H9 (cell line): ENCODE data around the gene TFF1. TPM values are rescaled to one million over a fixed set of nuclear protein-coding genes. Genes with fewer than 3 reads are reported as not detected.

Experiments used
- DNase-seq: peaks from one replicate; pipeline ENCODE4 v3.0.0-alpha.2; 2017
- H2AFZ ChIP-seq: one replicate; pipeline ENCODE4 v1.6.1; 2013; ENCODE audit warnings: mild to moderate bottlenecking, low read length, control low read depth, moderate library complexity
- H2AK5ac ChIP-seq: 2 replicates; pipeline ENCODE4 v1.6.1; 2013; ENCODE audit warnings: low read length, control low read depth, mixed read lengths; ENCODE audit not compliant: insufficient read length
- H2BK120ac ChIP-seq: one replicate; pipeline ENCODE4 v1.6.1; 2013; ENCODE audit warnings: low read depth, mild to moderate bottlenecking, low read length, control low read depth, inconsistent platforms; ENCODE audit not compliant: poor library complexity, severe bottlenecking
- H2BK12ac ChIP-seq: 2 replicates; pipeline ENCODE4 v1.6.1; 2013; ENCODE audit warnings: low read length, control low read depth, mixed read lengths, low read depth; ENCODE audit not compliant: insufficient read length
- H2BK15ac ChIP-seq: 2 replicates; pipeline ENCODE4 v1.6.1; 2013; ENCODE audit warnings: low read depth, low read length, control low read depth
- H2BK20ac ChIP-seq: one replicate; pipeline ENCODE4 v1.6.1; 2013; ENCODE audit warnings: low read depth, mild to moderate bottlenecking, low read length, control low read depth, inconsistent platforms; ENCODE audit not compliant: poor library complexity, severe bottlenecking
- H2BK5ac ChIP-seq: 2 replicates; pipeline ENCODE4 v1.6.1; 2013; ENCODE audit warnings: low read length, control low read depth, mixed read lengths; ENCODE audit not compliant: insufficient read length
- H3K14ac ChIP-seq: 2 replicates; pipeline ENCODE4 v1.6.1; 2013; ENCODE audit warnings: low read length, control low read depth; ENCODE audit not compliant: insufficient read depth
- H3K18ac ChIP-seq: 2 replicates; pipeline ENCODE4 v1.6.1; 2013; ENCODE audit warnings: low read depth, mild to moderate bottlenecking, mixed read lengths, low read length, control low read depth; ENCODE audit not compliant: insufficient read length
- H3K23ac ChIP-seq: 2 replicates; pipeline ENCODE4 v1.6.1; 2013; ENCODE audit warnings: low read length, control low read depth, mixed read lengths, low read depth; ENCODE audit not compliant: insufficient read length
- H3K23me2 ChIP-seq: 2 replicates; pipeline ENCODE4 v1.6.1; 2013; ENCODE audit warnings: low read depth, mild to moderate bottlenecking, mixed read lengths, low read length, control low read depth; ENCODE audit not compliant: insufficient read length, poor library complexity, severe bottlenecking
- H3K27ac ChIP-seq: 2 replicates; pipeline ENCODE4 v1.5.1; 2013; ENCODE audit warnings: low read length, control low read depth, mixed read lengths, low read depth; ENCODE audit not compliant: insufficient read length
- H3K27me3 ChIP-seq: 2 replicates; pipeline ENCODE4 v1.6.1; 2013; ENCODE audit warnings: low read length, control low read depth, inconsistent platforms; ENCODE audit not compliant: insufficient read depth
- H3K4ac ChIP-seq: 2 replicates; pipeline ENCODE4 v1.6.1; 2013; ENCODE audit warnings: low read depth, mild to moderate bottlenecking, control low read depth, inconsistent platforms, low read length, moderate library complexity
- H3K4me1 ChIP-seq: 2 replicates; pipeline ENCODE4 v1.6.1; 2013; ENCODE audit warnings: low read length, control low read depth, inconsistent platforms; ENCODE audit not compliant: insufficient read depth
- H3K4me2 ChIP-seq: 2 replicates; pipeline ENCODE4 v1.6.1; 2013; ENCODE audit warnings: low read length, control low read depth, mixed read lengths; ENCODE audit not compliant: insufficient read length, insufficient read depth
- H3K56ac ChIP-seq: 2 replicates; pipeline ENCODE4 v1.6.1; 2013; ENCODE audit warnings: low read depth, mild to moderate bottlenecking, mixed read lengths, low read length, control low read depth; ENCODE audit not compliant: insufficient read length
- H3K79me1 ChIP-seq: 2 replicates; pipeline ENCODE4 v1.6.1; 2013; ENCODE audit warnings: low read depth, mild to moderate bottlenecking, moderate library complexity, low read length, control low read depth, inconsistent platforms; ENCODE audit not compliant: insufficient read depth, poor library complexity, severe bottlenecking
- H3K79me2 ChIP-seq: 2 replicates; pipeline ENCODE4 v1.6.1; 2013; ENCODE audit warnings: low read length, control low read depth, inconsistent platforms; ENCODE audit not compliant: insufficient read depth
- H3K9ac ChIP-seq: 2 replicates; pipeline ENCODE4 v1.6.1; 2013; ENCODE audit warnings: low read length, control low read depth, mixed read lengths; ENCODE audit not compliant: insufficient read length; ENCODE audit errors: extremely low read depth
- H3K9me3 ChIP-seq: one replicate; pipeline ENCODE4 v1.6.1; 2013; ENCODE audit warnings: low read depth, low read length, inconsistent platforms; ENCODE audit not compliant: control insufficient read depth
- H3T11ph ChIP-seq: one replicate; pipeline ENCODE4 v1.6.1; 2013; ENCODE audit warnings: mild to moderate bottlenecking, low read length, control low read depth, inconsistent platforms
- H4K20me1 ChIP-seq: one replicate; pipeline ENCODE4 v1.6.1; 2013; ENCODE audit not compliant: control insufficient read depth, insufficient read length, insufficient read depth
- H4K5ac ChIP-seq: 2 replicates; pipeline ENCODE4 v1.6.1; 2013; ENCODE audit warnings: low read depth, mild to moderate bottlenecking, mixed read lengths, low read length, control low read depth; ENCODE audit not compliant: insufficient read length
- H4K8ac ChIP-seq: replicated peaks from 2 replicates; pipeline ENCODE4 v1.6.1; 2013; ENCODE audit warnings: low read length, control low read depth, mixed read lengths, low read depth; ENCODE audit not compliant: insufficient read length
- H4K91ac ChIP-seq: 2 replicates; pipeline ENCODE4 v1.6.1; 2013; ENCODE audit warnings: low read depth, mild to moderate bottlenecking, moderate library complexity, mixed read lengths, low read length, control low read depth; ENCODE audit not compliant: insufficient read length
- H3K27ac Mint-ChIP-seq, 3 experiments: 2 replicates in 2 of 3; 3 replicates in 1 of 3; pipeline ENCODE4 v1.8.0; 2020 to 2021; ENCODE audit warnings: mixed read lengths in 3 of 3, mild to moderate bottlenecking in 1 of 3, moderate library complexity in 1 of 3
- H3K27me3 Mint-ChIP-seq: 2 replicates; pipeline ENCODE4 v1.8.0; 2021; ENCODE audit warnings: low read depth, mild to moderate bottlenecking, moderate library complexity, mixed read lengths
- H3K36me3 Mint-ChIP-seq, 3 experiments: 2 replicates in 2 of 3; 3 replicates in 1 of 3; pipeline ENCODE4 v1.8.0; 2020 to 2021; ENCODE audit warnings: low read depth in 3 of 3, mixed read lengths in 3 of 3; ENCODE audit not compliant: insufficient read depth in 1 of 3
- H3K4me1 Mint-ChIP-seq, 2 experiments: 2 replicates each; pipeline ENCODE4 v1.8.0; 2020; ENCODE audit warnings: mixed read lengths in 2 of 2
- H3K4me3 Mint-ChIP-seq, 2 experiments: 2 replicates in 1 of 2; 3 replicates in 1 of 2; pipeline ENCODE4 v1.8.0; 2020 to 2021; ENCODE audit warnings: mild to moderate bottlenecking in 2 of 2, mixed read lengths in 2 of 2, moderate library complexity in 1 of 2
- H3K9me3 Mint-ChIP-seq, 2 experiments: 2 replicates in 1 of 2; 3 replicates in 1 of 2; pipeline ENCODE4 v1.8.0; 2020; ENCODE audit warnings: mild to moderate bottlenecking in 2 of 2, mixed read lengths in 2 of 2, moderate library complexity in 1 of 2
- CTCF ChIP-seq: fragments of 200-600 bp; sonication (generic); conservative IDR thresholded peaks from 3 replicates; pipeline ENCODE4 v1.8.0; 2021; ENCODE audit warnings: antibody characterized with exemption, mild to moderate bottlenecking
- WGBS: extraction: QIAGEN DNeasy Blood & Tissue Kit; methylation state at CpG from one replicate; pipeline ENCODE4 v1.1.7; 2013; ENCODE audit warnings: missing lambda C conversion rate, low lambda C conversion rate, mixed read lengths; ENCODE audit not compliant: insufficient read length; ENCODE audit errors: extremely low coverage; 5-methylcytosine and 5-hydroxymethylcytosine counted together
- total RNA-seq: library from RNA; stranded (reverse); gene quantifications from 2 replicates; pipeline ENCODE4 v1.2.1, GENCODE V29; 2021

Gene TFF1
- total RNA-seq, 1 experiment from 2014 or later, result not detected

GRCh38 chr21:42332557-42333317 lies 33.6 kb downstream of the TFF1 start:
- Histone ChIP-seq H3K4me2 (no peak overlapping the region), H3K27me3 (no peaks in the 10 kb centered on the region), H3K23me2 (no peaks in the 10 kb centered on the region), H3K9ac (no peak overlapping the region), H4K20me1 (no peaks in the 10 kb centered on the region), H3K79me2 (no peaks in the 10 kb centered on the region), H4K5ac (no peak overlapping the region), H2BK15ac (no peak overlapping the region), H3T11ph (no peak overlapping the region), H3K79me1 (no peaks in the 10 kb centered on the region), H3K56ac (no peak overlapping the region), H3K4ac (no peak overlapping the region), H3K27ac (no peak overlapping the region), H3K9me3 (peaks cover 23% of the 10 kb centered on the region), H2BK20ac (no peak overlapping the region), H3K4me1 (peaks cover 5% of the 10 kb centered on the region; the same call in 1 of the 2 replicates), H2AFZ (no peak overlapping the region), H3K18ac (no peak overlapping the region), H4K91ac (no peak overlapping the region), H2BK120ac (no peak overlapping the region), H3K23ac (no peak overlapping the region), H2BK12ac (no peak overlapping the region), H4K8ac (no peak overlapping the region), H2BK5ac (no peak overlapping the region), H2AK5ac (no peak overlapping the region), H3K14ac (no peak overlapping the region)
- DNase-seq, result no peak
- WGBS, result no CpG with 5 or more reads among the region's 5 CpGs
- no peak for TF ChIP-seq CTCF
- Mint-ChIP-seq H3K36me3 (peaks cover 24 to 37% (median 24%) of the 10 kb centered on the region in 3 experiments), H3K9me3 (peaks cover 33 to 34% of the 10 kb centered on the region in 2 experiments), H3K27me3 (peaks cover 13% of the 10 kb centered on the region), H3K27ac (peak overlapping the region in 1 of 3 experiments; percentile 62; a peak in 1 of 7 replicates), H3K4me1 (peaks cover 31 to 34% of the 10 kb centered on the region in 2 experiments), H3K4me3 (no peak overlapping the region)
